Fibroblast of lung (primary cell): ENCODE data around the gene RNF168. TPM values are rescaled to one million over a fixed set of nuclear protein-coding genes. Genes with fewer than 3 reads are reported as not detected.
"Not testable (repeated sequence)": the region's sequence is repeated elsewhere in the genome, so short reads cannot be mapped to it uniquely, and the experiment has no call there.

Experiments used
- DNase-seq, 2 donors: peaks; one replicate each; pipeline versions ENCODE4 v3.0.0 to v3.0.0-alpha.2; 2010; ENCODE audit warnings: low read depth in 2 of 2
- H2AFZ ChIP-seq: 2 replicates; pipeline ENCODE4 v1.5.1; 2012; ENCODE audit warnings: low read length, control low read depth, inconsistent platforms
- H3K27ac ChIP-seq: 2 replicates; pipeline ENCODE4 v1.5.1; 2011; ENCODE audit warnings: low read length, control low read depth; ENCODE audit not compliant: insufficient read depth
- H3K27me3 ChIP-seq: 2 replicates; pipeline ENCODE4 v1.5.1; 2011; ENCODE audit warnings: mild to moderate bottlenecking, low read length; ENCODE audit not compliant: control insufficient read depth, insufficient read depth
- H3K36me3 ChIP-seq: 2 replicates; pipeline ENCODE4 v1.5.1; 2011; ENCODE audit warnings: low read length; ENCODE audit not compliant: control insufficient read depth, insufficient read depth
- H3K4me1 ChIP-seq: 2 replicates; pipeline ENCODE4 v1.5.1; 2011; ENCODE audit warnings: low read length; ENCODE audit not compliant: control insufficient read depth, insufficient read depth; ENCODE audit errors: extremely low read depth
- H3K4me2 ChIP-seq: 2 replicates; pipeline ENCODE4 v1.5.1; 2011; ENCODE audit warnings: low read length, control low read depth; ENCODE audit not compliant: insufficient read depth; ENCODE audit errors: extremely low read depth
- H3K4me3 ChIP-seq, 4 experiments: fragments of 200-600 bp in 1 of 4; sonication (generic) in 1 of 4; replicated peaks in 1 of 4; 2 replicates each; pipeline ENCODE4 v1.5.1; 2011 to 2016; ENCODE audit warnings: low read length in 4 of 4, low read depth in 3 of 4, mild to moderate bottlenecking in 3 of 4, control low read depth in 2 of 4, inconsistent platforms in 1 of 4, mixed read lengths in 1 of 4; ENCODE audit not compliant: insufficient read depth in 1 of 4; ENCODE audit errors: control extremely low read depth in 1 of 4
- H3K79me2 ChIP-seq: 2 replicates; pipeline ENCODE4 v1.5.1; 2012; ENCODE audit warnings: mild to moderate bottlenecking, low read length, inconsistent platforms; ENCODE audit not compliant: control insufficient read depth, insufficient read depth
- H3K9ac ChIP-seq: 2 replicates; pipeline ENCODE4 v1.5.1; 2011; ENCODE audit warnings: mild to moderate bottlenecking, low read length, control low read depth; ENCODE audit not compliant: insufficient read depth
- H3K9me3 ChIP-seq: 2 replicates; pipeline ENCODE4 v1.5.1; 2012; ENCODE audit warnings: low read depth, low read length; ENCODE audit not compliant: control insufficient read depth, insufficient read depth
- H4K20me1 ChIP-seq: 2 replicates; pipeline ENCODE4 v1.5.1; 2011; ENCODE audit warnings: low read length; ENCODE audit not compliant: control insufficient read depth, insufficient read depth; ENCODE audit errors: extremely low read depth
- EZH2 ChIP-seq: IDR thresholded peaks from 2 replicates; pipeline ENCODE4 v1.5.1; 2012; ENCODE audit warnings: low read length, control low read depth, mild to moderate bottlenecking; ENCODE audit errors: missing control alignments
- polyA plus RNA-seq, 2 donors: library from polyadenylated mRNA; depleted of rRNA in 1 of 2; stranded (reverse) in 1 of 2; unstranded in 1 of 2; fragments of >200 nt; gene quantifications; 2 replicates each; pipeline ENCODE4 v1.2.1, GENCODE V29; 2011 to 2012; ENCODE audit warnings: missing spikeins in 1 of 2
- total RNA-seq: library from RNA; depleted of rRNA; stranded (reverse); fragments of >200 nt; gene quantifications from 2 replicates; pipeline ENCODE4 v1.2.1, GENCODE V29; 2014
- TF ChIP-seq, protein P1 (sequence below), 2 donors: IDR thresholded peaks in 1 of 2; conservative IDR thresholded peaks in 1 of 2; 1 replicate in 1 of 2; 2 replicates in 1 of 2; pipeline ENCODE4 v1.5.1; 2011 to 2012; ENCODE audit warnings: low read length in 2 of 2, control low read depth in 1 of 2, inconsistent platforms in 1 of 2, low read depth in 1 of 2, mild to moderate bottlenecking in 1 of 2

RNF168 gene
- total and polyA plus RNA-seq, 2 donors (not counting 1 experiment from before 2014, with no cell fraction given), result 3.1 to 13.7 TPM

DNA sequence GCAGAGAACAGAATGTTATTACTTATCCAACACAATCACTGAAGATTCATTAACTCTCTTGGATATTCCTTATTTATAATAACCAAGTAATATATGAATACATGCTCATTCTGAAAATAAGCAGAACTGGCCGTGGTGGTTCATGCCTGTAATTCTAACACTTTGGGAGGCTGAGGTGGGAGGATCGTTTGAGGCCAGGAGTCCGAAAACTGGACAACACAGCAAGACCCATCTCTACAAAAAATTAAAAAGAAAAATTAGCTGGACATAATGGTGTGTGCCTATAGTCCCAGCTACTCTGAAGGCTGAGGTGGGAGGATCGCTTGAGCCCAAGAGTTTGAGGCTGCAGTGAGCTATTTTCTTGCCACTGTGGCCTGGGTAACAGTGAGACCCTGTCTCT is 25.9 kb downstream of the RNF168 start:
- Histone ChIP-seq H3K9me3 (no peaks in the 10 kb centered on the region), H2AFZ (no peak overlapping the region), H3K79me2 (no peaks in the 10 kb centered on the region), H3K27me3 (no peaks in the 10 kb centered on the region), H3K4me2 (no peak overlapping the region), H3K4me1 (no peaks in the 10 kb centered on the region), H3K4me3 (no peak overlapping the region), H3K27ac (no peak overlapping the region), H3K36me3 (peaks cover 4% of the 10 kb centered on the region), H3K9ac (no peak overlapping the region), H4K20me1 (no peaks in the 10 kb centered on the region)
- no peak for DNase-seq
- no peak for TF ChIP-seq EZH2
- TF ChIP-seq, protein P1, sequence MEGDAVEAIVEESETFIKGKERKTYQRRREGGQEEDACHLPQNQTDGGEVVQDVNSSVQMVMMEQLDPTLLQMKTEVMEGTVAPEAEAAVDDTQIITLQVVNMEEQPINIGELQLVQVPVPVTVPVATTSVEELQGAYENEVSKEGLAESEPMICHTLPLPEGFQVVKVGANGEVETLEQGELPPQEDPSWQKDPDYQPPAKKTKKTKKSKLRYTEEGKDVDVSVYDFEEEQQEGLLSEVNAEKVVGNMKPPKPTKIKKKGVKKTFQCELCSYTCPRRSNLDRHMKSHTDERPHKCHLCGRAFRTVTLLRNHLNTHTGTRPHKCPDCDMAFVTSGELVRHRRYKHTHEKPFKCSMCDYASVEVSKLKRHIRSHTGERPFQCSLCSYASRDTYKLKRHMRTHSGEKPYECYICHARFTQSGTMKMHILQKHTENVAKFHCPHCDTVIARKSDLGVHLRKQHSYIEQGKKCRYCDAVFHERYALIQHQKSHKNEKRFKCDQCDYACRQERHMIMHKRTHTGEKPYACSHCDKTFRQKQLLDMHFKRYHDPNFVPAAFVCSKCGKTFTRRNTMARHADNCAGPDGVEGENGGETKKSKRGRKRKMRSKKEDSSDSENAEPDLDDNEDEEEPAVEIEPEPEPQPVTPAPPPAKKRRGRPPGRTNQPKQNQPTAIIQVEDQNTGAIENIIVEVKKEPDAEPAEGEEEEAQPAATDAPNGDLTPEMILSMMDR (conservative IDR thresholded peaks at IDR 0.05 in 1 of 2, IDR thresholded peaks at IDR 0.05 in 1 of 2; ENCODE audit: low read depth in 1 of 2, low read length in 2 of 2), result no peak

DNA sequence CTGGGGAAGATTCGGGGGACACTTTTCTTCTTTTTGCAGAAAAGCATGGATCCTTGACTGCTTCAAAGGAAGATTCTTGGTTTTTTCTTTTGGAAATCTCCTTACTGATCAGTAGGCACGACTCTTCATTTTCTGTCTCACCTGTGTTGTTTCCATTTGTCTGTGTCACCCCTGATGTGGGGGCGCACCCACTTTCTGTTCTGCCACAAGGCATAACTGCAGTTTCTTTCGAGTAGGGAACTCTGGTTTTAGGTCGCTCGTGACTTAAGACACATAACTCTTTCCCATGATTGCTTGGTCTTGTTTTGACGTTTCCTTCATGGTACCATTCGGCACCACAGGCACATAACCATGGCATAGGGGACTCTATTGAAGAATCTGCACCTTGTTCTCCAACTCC is 31.3 kb downstream of the RNF168 start:
- no peak for TF ChIP-seq EZH2
- TF ChIP-seq, protein P1 (conservative IDR thresholded peaks at IDR 0.05 in 1 of 2, IDR thresholded peaks at IDR 0.05 in 1 of 2; ENCODE audit: low read depth in 1 of 2, low read length in 2 of 2), result no peak
- peaks cover 1% of the 10 kb centered on the region for H3K79me2 ChIP-seq
- peaks cover 4% of the 10 kb centered on the region for H3K36me3 ChIP-seq
- H3K27ac ChIP-seq, result no peak overlapping the region
- no peaks in the 10 kb centered on the region for H4K20me1 ChIP-seq
- H3K9me3 ChIP-seq, result no peaks in the 10 kb centered on the region
- no peak for DNase-seq
- H2AFZ ChIP-seq, result no peak overlapping the region
- no peak overlapping the region for H3K4me2 ChIP-seq
- H3K4me3 ChIP-seq, result no peak overlapping the region
- no peak overlapping the region for H3K9ac ChIP-seq
- H3K4me1 ChIP-seq, result no peaks in the 10 kb centered on the region
- H3K27me3 ChIP-seq, result no peaks in the 10 kb centered on the region

DNA sequence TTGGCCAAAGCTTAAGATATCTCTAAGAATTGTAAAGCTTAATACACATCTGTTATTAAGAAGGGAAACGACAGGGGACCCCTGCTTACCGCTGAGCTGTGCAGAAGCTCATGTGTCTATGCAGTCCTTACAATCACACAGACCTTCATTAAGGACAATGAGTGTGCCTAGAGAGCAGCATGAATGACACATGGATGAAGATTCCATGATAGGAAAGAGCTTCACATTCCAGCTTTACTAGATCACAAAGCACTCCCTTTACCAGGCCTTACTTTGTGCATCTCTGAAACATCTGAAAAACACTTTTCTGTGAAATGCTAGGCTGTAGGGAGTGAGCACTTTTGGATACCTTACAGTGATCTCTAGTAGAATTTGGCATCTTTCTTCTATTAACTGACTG is 32.0 kb downstream of the RNF168 start:
- Histone ChIP-seq H2AFZ (no peak overlapping the region), H3K9ac (no peak overlapping the region), H3K4me1 (no peaks in the 10 kb centered on the region), H3K9me3 (no peaks in the 10 kb centered on the region), H4K20me1 (no peaks in the 10 kb centered on the region), H3K79me2 (peaks cover 1% of the 10 kb centered on the region), H3K36me3 (peaks cover 4% of the 10 kb centered on the region), H3K27me3 (no peaks in the 10 kb centered on the region), H3K4me2 (no peak overlapping the region), H3K4me3 (no peak overlapping the region), H3K27ac (no peak overlapping the region)
- DNase-seq, result peak in 1 of 2 donors; percentile 24
- TF ChIP-seq, protein P1 (conservative IDR thresholded peaks at IDR 0.05 in 1 of 2, IDR thresholded peaks at IDR 0.05 in 1 of 2; ENCODE audit: low read depth in 1 of 2, low read length in 2 of 2), result no peak
- no peak for TF ChIP-seq EZH2

- H3K27me3 ChIP-seq, H3K9me3 ChIP-seq, DNase-seq, H3K4me1 ChIP-seq, H4K20me1 ChIP-seq, H3K4me3 ChIP-seq, H3K4me2 ChIP-seq, H3K27ac ChIP-seq, H3K9ac ChIP-seq, H3K79me2 ChIP-seq, H3K36me3 ChIP-seq, H2AFZ ChIP-seq: not testable (repeated sequence)
These were observed 33.4 kb downstream of the RNF168 start for GRCh38 chr3:196470182-196470581.
